ENCODE results near the gene PYY. TPM values are rescaled to one million over a fixed set of nuclear protein-coding genes. Genes with fewer than 3 reads are reported as not detected.
"Not testable (repeated sequence)": the region's sequence is repeated elsewhere in the genome, so short reads cannot be mapped to it uniquely, and the experiment has no call there.

Gene PYY
- total RNA-seq, 1 donor from 2014 or later, result 0.36 TPM

DNA sequence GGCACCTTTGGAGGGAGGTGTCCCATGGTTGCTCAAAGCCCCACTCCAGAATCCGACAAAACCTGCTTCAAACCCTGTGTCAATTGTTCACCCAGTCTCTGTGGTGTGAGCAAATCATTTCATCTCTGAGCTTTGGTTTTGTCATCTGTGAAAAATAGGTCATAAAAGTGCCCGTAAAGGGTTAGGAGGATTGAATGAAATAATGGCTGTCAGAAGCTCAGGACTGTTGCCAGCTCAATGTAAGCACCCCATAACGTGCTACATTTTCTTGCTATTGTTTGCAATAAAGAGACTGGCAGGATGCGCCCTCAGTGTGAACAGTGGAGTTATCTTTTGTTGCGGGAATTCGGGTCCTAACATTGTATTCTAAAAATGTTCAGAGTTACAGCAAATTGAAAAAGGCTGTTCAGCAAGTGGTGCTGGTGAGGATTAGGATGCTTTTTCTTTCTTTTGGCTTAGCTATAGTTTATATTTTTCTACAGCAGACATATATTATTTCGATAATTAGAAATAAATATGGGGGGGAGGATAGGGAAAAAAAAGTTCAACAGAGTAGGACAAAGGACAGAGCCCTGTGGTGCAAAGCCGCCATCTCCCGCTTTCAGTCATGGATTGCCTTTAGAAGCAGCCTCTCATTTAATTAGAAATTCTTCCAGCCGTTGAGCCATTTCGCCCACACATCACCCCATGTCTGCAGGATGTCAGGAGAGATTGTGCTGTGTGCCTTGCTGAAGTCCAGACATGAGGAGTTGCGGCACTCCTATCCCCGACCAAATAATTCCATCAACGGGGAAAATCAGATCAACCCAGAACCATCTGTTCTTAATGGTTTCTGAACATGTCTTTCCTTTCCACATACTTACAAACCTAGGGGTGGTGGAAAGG is 20.9 kb upstream of the PYY start:
- H3K36me3 Mint-ChIP-seq (ENCODE audit: low read depth), result no peaks in the 10 kb centered on the region
- H3K27me3 Mint-ChIP-seq (ENCODE audit: insufficient read depth), result peaks cover 35% of the 10 kb centered on the region
- H3K4me3 Mint-ChIP-seq, result no peak overlapping the region
- H3K4me1 Mint-ChIP-seq (ENCODE audit: low read depth), result no peaks in the 10 kb centered on the region
- intact Hi-C loops (cut with micrococcal nuclease), result no loop called here
- H3K27ac Mint-ChIP-seq, result no peak overlapping the region
- no peak for DNase-seq (ENCODE audit: low spot score)
- no peaks in the 10 kb centered on the region for H3K9me3 Mint-ChIP-seq

DNA sequence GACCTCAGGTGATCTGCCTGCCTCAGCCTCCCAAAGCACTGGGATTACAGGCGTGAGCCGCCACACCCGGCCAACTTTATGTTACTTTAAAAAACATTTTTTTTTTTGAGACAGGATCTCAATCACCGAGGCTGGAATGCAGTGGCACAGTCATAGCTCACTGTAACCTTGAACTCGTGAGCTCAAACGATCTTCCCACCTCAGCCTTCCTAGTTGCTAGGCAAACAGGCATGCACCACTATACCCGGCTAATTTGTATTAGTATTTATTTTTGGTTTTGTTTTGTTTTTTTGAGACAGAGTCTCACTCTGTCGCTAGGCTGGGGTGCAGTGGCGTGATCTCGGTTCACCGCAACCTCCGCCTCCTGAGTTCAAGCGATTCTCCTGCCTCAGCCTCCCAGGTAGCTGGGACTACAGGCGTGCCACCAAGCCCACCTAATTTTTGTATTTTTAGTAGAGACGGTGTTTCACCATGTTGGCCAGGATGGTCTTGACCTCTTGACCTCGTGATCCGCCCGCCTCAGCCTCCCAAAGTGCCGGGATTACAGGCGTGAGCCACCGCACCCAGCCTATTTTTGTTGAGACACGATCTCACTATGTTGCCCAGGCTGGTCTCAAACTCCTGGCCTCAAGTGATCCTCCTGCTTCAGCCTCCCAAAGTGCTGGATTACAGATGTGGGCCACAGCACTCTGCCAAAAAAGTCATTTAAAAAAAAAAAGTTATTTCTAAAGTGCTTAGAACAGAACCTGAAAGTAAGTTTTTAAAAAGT is 18.9 kb upstream of the PYY start:
- H3K27me3 Mint-ChIP-seq (ENCODE audit: insufficient read depth), result peaks cover 18% of the 10 kb centered on the region
- H3K4me3 Mint-ChIP-seq; H3K9me3 Mint-ChIP-seq; intact Hi-C loops (cut with micrococcal nuclease); H3K4me1 Mint-ChIP-seq (ENCODE audit: low read depth); DNase-seq (ENCODE audit: low spot score); H3K36me3 Mint-ChIP-seq (ENCODE audit: low read depth); H3K27ac Mint-ChIP-seq: not testable (repeated sequence)

DNA sequence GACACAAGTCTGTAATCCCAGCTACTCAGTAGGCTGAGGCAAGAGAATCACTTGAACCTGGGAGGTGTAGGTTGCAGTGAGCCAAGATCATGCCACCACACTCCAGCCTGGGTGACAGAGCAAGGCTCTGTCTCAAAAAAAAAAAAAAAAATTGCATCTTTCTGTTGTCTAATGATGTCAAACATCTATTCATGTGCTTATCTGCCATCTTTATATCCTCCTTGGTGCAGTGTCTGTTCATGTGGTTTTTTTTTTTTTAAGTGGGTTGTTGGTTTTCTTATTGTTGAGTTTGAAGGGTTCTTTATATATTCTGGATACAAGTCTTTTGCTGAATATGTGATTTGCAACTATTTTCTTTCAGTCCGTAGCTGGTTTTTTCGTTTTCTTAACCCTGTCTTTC is 17.7 kb upstream of the PYY start:
- H3K4me3 Mint-ChIP-seq; H3K9me3 Mint-ChIP-seq; DNase-seq (ENCODE audit: low spot score); intact Hi-C loops (cut with micrococcal nuclease); H3K36me3 Mint-ChIP-seq (ENCODE audit: low read depth); H3K27ac Mint-ChIP-seq; H3K4me1 Mint-ChIP-seq (ENCODE audit: low read depth): not testable (repeated sequence)
- H3K27me3 Mint-ChIP-seq (ENCODE audit: insufficient read depth), result peaks cover 13% of the 10 kb centered on the region

DNA sequence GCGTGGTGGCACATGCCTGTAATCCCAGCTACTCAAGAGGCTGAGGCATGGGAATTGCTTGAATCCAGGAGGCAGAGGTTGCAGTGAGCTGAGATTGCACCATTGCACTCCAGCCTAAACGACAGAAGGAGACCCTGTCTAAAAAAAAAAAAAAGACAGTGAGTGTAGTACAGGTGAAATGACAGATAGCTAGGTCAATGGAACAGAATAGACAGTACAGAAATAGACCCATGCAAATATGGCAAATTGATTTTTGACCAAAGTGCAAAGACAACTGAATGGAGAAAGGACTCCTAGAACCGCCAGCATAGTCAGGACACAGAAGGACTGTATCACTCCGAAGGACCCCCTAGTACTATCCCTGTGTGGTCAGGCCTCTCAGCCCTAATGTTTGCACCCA is 16.6 kb upstream of the PYY start:
- Mint-ChIP-seq H3K4me3 (no peak overlapping the region), H3K36me3 (ENCODE audit: low read depth) (no peaks in the 10 kb centered on the region), H3K27me3 (ENCODE audit: insufficient read depth) (peaks cover 13% of the 10 kb centered on the region), H3K27ac (no peak overlapping the region), H3K9me3 (no peaks in the 10 kb centered on the region), H3K4me1 (ENCODE audit: low read depth) (no peaks in the 10 kb centered on the region)
- DNase-seq (ENCODE audit: low spot score), result no peak
- intact Hi-C loops (cut with micrococcal nuclease), result no loop called here

DNA sequence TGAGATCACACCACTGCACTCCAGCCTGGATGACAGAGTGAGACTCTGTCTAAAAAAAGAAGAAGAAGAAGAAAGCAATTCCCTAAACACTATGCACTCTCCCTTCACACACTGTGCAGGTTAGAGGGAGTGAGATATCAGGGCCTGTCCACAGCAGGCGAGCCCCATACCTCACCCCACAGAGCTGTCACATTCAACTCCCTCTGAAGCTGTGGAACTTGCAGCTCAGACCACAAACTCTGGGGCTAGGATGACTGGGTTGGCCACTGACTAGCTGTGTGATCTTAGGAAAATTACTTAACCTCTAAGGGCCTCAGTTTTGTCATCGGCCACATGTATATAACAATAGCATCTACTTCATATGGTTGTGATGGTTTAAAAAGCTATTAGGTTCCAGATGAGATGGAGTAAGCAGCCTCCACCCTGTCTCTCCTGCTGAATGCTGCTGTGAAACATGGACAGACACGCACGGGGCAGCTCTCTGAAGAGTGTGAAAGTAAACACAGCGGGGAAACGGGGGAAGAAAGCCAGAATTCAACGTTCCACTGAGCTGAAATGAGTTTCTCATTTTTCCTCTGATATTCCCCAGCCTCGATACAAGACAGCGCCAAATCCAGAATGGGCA is 13.6 kb upstream of the PYY start:
- H3K27me3 Mint-ChIP-seq (ENCODE audit: insufficient read depth), result peaks cover 13% of the 10 kb centered on the region
- intact Hi-C loops (cut with micrococcal nuclease), result no loop called here
- no peaks in the 10 kb centered on the region for H3K4me1 Mint-ChIP-seq (ENCODE audit: low read depth)
- no peak overlapping the region for H3K27ac Mint-ChIP-seq
- H3K9me3 Mint-ChIP-seq, result no peaks in the 10 kb centered on the region
- no peak overlapping the region for H3K4me3 Mint-ChIP-seq
- DNase-seq (ENCODE audit: low spot score), result no peak
- H3K36me3 Mint-ChIP-seq (ENCODE audit: low read depth), result no peaks in the 10 kb centered on the region

DNA sequence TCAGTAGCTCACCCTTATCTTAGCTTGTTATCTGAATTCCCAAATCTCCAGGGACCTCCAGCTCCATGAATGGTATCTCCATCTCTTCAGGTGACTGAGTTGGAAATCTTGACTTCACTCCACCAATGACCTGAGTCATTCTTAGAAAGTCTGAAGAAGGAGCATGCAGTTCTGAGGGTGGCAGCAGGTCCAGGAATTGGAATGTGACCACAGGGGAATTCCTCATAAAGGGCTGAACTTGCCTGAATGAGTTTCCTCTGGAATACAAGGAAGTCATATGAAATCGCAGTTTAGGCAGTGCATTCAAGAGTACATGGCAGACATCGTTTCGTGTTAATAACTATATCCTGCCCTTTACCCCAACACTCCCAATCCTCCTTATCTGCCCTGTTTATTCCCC is 12.5 kb upstream of the PYY start:
- H3K36me3 Mint-ChIP-seq (ENCODE audit: low read depth), result no peaks in the 10 kb centered on the region
- H3K9me3 Mint-ChIP-seq, result no peaks in the 10 kb centered on the region
- H3K27me3 Mint-ChIP-seq (ENCODE audit: insufficient read depth), result peaks cover 12% of the 10 kb centered on the region
- H3K4me3 Mint-ChIP-seq, result no peak overlapping the region
- no peak overlapping the region for H3K27ac Mint-ChIP-seq
- intact Hi-C loops (cut with micrococcal nuclease), result no loop called here
- no peak for DNase-seq (ENCODE audit: low spot score)
- H3K4me1 Mint-ChIP-seq (ENCODE audit: low read depth), result no peaks in the 10 kb centered on the region

DNA sequence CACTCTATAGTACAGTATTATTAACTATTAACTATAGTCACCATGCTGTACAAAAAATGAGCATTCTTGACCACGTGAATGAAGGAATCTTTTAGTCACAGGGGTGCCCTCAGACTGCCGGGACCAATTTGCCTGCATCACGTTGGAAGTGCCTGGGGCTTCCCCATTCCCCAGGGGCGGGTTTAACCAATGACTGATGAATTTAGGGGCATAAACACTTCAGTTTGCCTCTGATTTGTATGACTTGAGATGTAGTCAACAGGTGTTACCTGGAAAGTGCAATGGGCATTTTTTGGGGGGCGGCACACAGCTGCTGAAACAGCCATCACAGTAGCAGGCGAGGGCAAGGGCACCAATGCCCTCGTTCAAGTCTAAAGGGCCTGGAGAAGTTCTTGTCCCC is 8.7 kb upstream of the PYY start:
- no peak for DNase-seq (ENCODE audit: low spot score)
- intact Hi-C loops (cut with micrococcal nuclease), result no loop called here
- H3K27me3 Mint-ChIP-seq (ENCODE audit: insufficient read depth), result peaks cover 12% of the 10 kb centered on the region
- H3K36me3 Mint-ChIP-seq (ENCODE audit: low read depth), result no peaks in the 10 kb centered on the region
- no peak overlapping the region for H3K27ac Mint-ChIP-seq
- no peak overlapping the region for H3K4me3 Mint-ChIP-seq
- H3K9me3 Mint-ChIP-seq, result no peaks in the 10 kb centered on the region
- no peaks in the 10 kb centered on the region for H3K4me1 Mint-ChIP-seq (ENCODE audit: low read depth)

DNA sequence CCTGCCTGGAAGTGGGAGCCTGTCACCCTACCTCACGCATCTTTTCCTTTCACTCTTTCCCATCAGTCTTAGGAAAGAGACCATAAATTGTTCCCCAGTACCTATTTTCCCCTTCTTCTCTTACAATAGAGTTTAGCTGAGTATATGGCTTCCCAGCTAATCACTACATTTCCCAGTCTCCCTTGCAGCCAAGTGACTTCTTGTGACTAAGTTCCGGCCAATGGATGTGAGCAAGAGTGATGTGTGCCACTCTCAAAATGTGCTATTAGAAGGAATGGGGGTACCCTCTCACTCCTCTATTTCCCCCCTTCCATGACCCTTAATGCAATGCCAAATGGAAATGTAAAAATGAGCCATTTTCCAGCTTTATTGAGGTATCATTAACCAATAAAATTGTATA is 8.2 kb upstream of the PYY start:
- no peaks in the 10 kb centered on the region for H3K4me1 Mint-ChIP-seq (ENCODE audit: low read depth)
- DNase-seq (ENCODE audit: low spot score), result no peak
- H3K27ac Mint-ChIP-seq, result no peak overlapping the region
- peaks cover 12% of the 10 kb centered on the region for H3K27me3 Mint-ChIP-seq (ENCODE audit: insufficient read depth)
- no peak overlapping the region for H3K4me3 Mint-ChIP-seq
- no peaks in the 10 kb centered on the region for H3K9me3 Mint-ChIP-seq
- H3K36me3 Mint-ChIP-seq (ENCODE audit: low read depth), result no peaks in the 10 kb centered on the region
- intact Hi-C loops (cut with micrococcal nuclease), result no loop called here

DNA sequence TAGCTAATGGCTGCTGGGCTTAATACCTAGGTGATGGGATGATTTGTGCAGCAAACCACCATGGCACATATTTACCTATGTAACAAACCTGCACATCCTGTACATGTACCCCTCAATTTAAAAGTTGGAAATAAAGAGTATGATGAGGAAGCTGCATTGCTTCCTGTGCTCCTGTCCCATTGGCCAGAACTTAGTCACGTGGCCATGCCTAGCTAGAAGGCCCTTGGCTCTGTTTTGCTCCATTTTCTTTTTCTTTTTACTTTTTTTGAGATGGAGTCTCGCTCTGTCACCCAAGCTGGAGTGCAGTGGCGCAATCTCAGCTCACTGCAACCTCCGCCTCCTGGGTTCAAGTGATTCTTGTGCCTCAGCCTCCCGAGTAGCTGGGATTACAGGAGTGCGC is 7.6 kb upstream of the PYY start:
- H3K4me1 Mint-ChIP-seq (ENCODE audit: low read depth); H3K36me3 Mint-ChIP-seq (ENCODE audit: low read depth); H3K27ac Mint-ChIP-seq; DNase-seq (ENCODE audit: low spot score); H3K4me3 Mint-ChIP-seq; intact Hi-C loops (cut with micrococcal nuclease); H3K9me3 Mint-ChIP-seq: not testable (repeated sequence)
- peaks cover 12% of the 10 kb centered on the region for H3K27me3 Mint-ChIP-seq (ENCODE audit: insufficient read depth)

DNA sequence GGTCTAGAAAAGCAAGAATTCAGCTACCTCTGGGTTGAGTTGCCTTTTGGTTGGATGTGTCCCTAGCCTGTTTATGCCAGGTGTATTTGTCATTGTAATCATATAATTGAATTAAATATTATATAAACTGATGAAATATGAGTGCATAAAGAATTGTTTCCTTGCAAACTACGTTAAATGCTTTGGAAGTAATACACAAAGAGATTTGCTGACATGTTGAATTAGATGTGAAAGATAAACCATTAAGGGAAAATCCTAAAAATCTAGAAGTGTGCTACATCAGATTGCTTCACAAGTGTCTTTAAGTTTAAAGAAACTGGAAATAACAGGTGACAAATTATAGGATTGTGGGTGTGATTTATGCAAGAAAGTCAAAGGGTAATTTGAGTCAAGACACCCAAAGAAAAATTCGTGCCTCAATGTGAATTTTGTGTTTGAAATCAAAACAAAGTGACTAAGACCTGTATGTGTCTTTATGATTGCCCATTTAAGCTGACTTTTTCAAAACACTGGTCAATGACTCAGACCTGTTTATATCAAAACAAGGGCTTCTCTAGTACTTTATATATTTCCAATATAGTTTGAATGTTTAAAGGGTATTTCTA is 5.1 kb upstream of the PYY start:
- Mint-ChIP-seq H3K36me3 (ENCODE audit: low read depth) (no peaks in the 10 kb centered on the region), H3K9me3 (no peaks in the 10 kb centered on the region), H3K27ac (no peak overlapping the region), H3K27me3 (ENCODE audit: insufficient read depth) (peaks cover 20% of the 10 kb centered on the region), H3K4me3 (no peak overlapping the region), H3K4me1 (ENCODE audit: low read depth) (no peaks in the 10 kb centered on the region)
- no peak for DNase-seq (ENCODE audit: low spot score)
- intact Hi-C loops (cut with micrococcal nuclease), result no loop called here

DNA sequence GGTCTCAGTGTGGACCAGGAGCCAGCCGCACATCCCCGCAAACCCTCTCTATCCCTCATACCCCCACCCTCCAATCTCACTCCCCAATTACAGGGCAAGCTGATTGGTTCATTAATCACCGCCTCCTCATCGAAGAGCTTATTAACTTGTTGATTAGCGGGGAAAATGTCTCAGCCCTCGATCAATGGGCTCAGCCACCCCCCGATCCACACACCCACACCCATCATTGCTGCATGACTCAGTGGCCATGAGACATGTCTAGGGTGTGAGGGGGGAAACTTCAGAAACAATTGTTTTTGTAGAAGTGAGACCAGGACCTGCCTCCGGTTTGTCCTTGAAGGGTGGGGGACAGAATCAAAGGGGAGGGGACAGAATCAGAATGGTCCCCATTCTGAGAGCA is 2.5 kb upstream of the PYY start:
- intact Hi-C loops (cut with micrococcal nuclease), result no loop called here
- H3K36me3 Mint-ChIP-seq (ENCODE audit: low read depth), result no peaks in the 10 kb centered on the region
- H3K27ac Mint-ChIP-seq, result no peak overlapping the region
- DNase-seq (ENCODE audit: low spot score), result no peak
- H3K4me3 Mint-ChIP-seq, result no peak overlapping the region
- H3K9me3 Mint-ChIP-seq, result no peaks in the 10 kb centered on the region
- H3K4me1 Mint-ChIP-seq (ENCODE audit: low read depth), result no peaks in the 10 kb centered on the region
- peaks cover 27% of the 10 kb centered on the region for H3K27me3 Mint-ChIP-seq (ENCODE audit: insufficient read depth)

DNA sequence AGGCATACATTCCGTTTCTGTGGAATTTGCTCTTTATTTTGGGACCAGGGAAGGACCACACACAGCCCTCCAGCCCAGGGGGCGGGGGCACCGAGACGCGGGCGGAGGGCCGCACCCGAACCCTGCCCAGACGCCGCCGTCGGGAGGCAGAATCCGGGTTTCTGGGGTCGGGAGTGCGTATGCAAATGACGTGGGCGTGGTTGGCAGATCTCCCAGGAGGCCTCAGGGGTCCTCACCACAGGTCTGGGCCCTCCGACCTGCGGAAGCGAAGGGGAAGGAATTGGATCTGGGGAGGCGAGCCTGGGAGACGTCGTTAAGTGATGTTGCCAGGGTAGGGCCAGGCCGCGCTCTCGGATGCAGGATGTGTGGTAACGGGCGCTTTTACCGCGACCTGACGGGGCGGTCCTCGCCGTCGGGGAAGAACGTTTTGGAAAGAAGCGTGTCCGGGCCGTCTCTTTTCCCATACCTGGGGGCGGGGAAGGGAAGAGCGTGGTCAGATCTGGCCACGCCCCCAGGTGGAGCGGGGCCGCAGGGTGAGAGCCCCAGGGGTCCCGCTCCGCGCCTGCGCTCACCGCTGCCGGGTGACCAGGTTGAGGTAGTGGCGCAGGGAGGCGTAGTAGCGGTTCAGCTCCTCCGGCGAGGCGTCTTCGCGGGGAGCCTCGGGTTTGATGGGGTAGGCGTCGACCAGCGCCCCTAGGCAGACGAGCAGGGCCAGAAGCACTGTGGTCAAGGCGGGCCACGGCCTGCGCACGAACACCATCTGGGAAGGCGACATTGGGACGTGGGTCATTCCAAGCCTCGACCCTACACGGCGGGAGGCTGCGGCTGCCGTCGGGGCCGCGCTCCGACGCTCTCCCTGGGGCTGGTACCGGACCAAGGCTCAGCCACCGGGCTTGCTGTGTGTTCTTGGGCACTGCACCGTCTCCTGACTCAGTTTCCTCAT is 745 bp downstream of the PYY start:
- H3K27ac Mint-ChIP-seq, result no peak overlapping the region
- peaks cover 32% of the 10 kb centered on the region for H3K27me3 Mint-ChIP-seq (ENCODE audit: insufficient read depth)
- intact Hi-C loops (cut with micrococcal nuclease), result no loop called here
- no peaks in the 10 kb centered on the region for H3K4me1 Mint-ChIP-seq (ENCODE audit: low read depth)
- no peak overlapping the region for H3K4me3 Mint-ChIP-seq
- no peaks in the 10 kb centered on the region for H3K36me3 Mint-ChIP-seq (ENCODE audit: low read depth)
- no peak for DNase-seq (ENCODE audit: low spot score)
- H3K9me3 Mint-ChIP-seq, result no peaks in the 10 kb centered on the region
